SK-N-MC (cell line): Measurements from ENCODE around the gene ELAC2.

Experiments
- EZH2 ChIP-seq: fragments of 200-600 bp; sonication (generic); IDR thresholded peaks from one replicate; pipeline ENCODE4 v1.6.1; 2017; ENCODE audit warnings: antibody characterized with exemption
- FOXP2 ChIP-seq: optimal IDR thresholded peaks from 2 replicates; pipeline ENCODE3; 2011; ENCODE audit warnings: mild to moderate bottlenecking, moderate library complexity; ENCODE audit not compliant: insufficient read depth; ENCODE audit errors: extremely low read length, control extremely low read depth
- POLR2AphosphoS5 ChIP-seq: IDR thresholded peaks from 2 replicates; pipeline ENCODE4 v1.6.1; 2012; ENCODE audit warnings: mild to moderate bottlenecking, low read depth, low read length, borderline replicate concordance

DNA sequence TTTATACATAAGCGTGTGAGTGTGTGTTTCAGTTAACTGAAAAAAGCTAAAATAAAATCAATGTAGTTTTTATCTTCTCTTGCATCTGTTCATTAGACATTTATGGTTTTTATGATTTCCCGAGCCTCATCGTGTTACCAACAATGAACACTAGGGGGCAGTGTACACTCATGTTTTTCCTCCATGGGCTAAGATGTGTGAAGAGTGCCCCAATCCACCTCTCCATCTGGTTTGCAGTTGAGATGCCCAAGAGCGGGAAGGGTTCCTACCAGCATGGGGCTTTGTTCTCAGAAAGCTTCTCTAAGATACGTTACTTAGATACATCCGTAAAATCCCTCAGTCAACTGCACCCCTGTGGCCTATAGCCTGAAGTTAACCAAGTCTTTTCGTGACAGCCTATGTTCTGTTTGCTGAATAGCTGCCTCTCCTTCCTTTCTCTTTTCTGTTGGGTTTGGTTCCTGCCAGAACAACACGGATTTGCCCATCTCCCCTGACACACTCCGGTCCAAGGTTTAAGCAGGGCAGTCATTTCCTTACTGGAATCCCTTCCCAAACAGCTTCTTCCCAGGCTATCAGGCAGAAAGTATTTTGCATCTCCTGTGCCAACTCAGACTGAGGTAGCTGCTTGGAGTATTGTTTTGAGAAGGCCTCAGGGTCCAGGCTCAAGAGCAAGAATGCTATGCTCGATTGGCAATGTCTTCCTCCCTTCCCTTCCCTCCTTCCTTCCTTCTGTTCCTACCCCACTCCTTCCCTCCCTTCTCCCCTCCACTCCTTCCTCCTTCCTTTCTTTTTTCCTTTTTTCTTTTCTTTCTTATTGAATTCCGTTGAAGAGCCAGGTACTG is 12.9 kb upstream of the ELAC2 start:
- TF ChIP-seq POLR2AphosphoS5 = no peak
- TF ChIP-seq EZH2 = no peak
- no peak for TF ChIP-seq FOXP2
